NT2/D1 (cell line): ENCODE data around the gene SLC9A3.

Experiments
- DNase-seq: peaks from one replicate; pipeline ENCODE4 v3.0.0-alpha.2; 2011; ENCODE audit warnings: low read depth, low spot score
- H3K27me3 ChIP-seq: 2 replicates; pipeline ENCODE4 v1.6.0; 2011; ENCODE audit warnings: mild to moderate bottlenecking; ENCODE audit not compliant: insufficient read length, insufficient read depth
- H3K36me3 ChIP-seq: 2 replicates; pipeline ENCODE4 v1.6.1; 2011; ENCODE audit warnings: mild to moderate bottlenecking, low read length, mixed read lengths; ENCODE audit not compliant: insufficient read depth, insufficient read length
- H3K4me1 ChIP-seq: 2 replicates; pipeline ENCODE4 v1.5.1; 2011; ENCODE audit not compliant: insufficient read depth, insufficient read length
- H3K4me3 ChIP-seq: 2 replicates; pipeline ENCODE4 v1.5.1; 2011; ENCODE audit warnings: low read depth; ENCODE audit not compliant: insufficient read length
- H3K9ac ChIP-seq: 2 replicates; pipeline ENCODE4 v1.6.0; 2011; ENCODE audit warnings: low read depth; ENCODE audit not compliant: insufficient read length
- H3K9me3 ChIP-seq: 2 replicates; pipeline ENCODE4 v1.5.1; 2011; ENCODE audit warnings: mild to moderate bottlenecking, low read length; ENCODE audit not compliant: insufficient read depth
- SUZ12 ChIP-seq: IDR thresholded peaks from 2 replicates; pipeline ENCODE4 v1.6.1; 2011; ENCODE audit not compliant: insufficient read length, insufficient read depth; ENCODE audit errors: extremely low read depth
- YY1 ChIP-seq: IDR thresholded peaks from 2 replicates; pipeline ENCODE4 v1.6.1; 2011; ENCODE audit not compliant: insufficient read length, insufficient read depth
- ZNF274 ChIP-seq: IDR thresholded peaks from 2 replicates; pipeline ENCODE4 v1.6.1; 2011; ENCODE audit warnings: mild to moderate bottlenecking, low read depth, low read length

The SLC9A3 gene

GRCh38 chr5:471750-472058, 52.5 kb downstream of the SLC9A3 start:
- H3K9me3 ChIP-seq = no peaks in the 10 kb centered on the region
- peak overlapping the region; percentile 92 for H3K9ac ChIP-seq

GRCh38 chr5:470961-471749, 53.1 kb downstream of the SLC9A3 start:
- no peak for TF ChIP-seq YY1
- TF ChIP-seq ZNF274 = no peak
- TF ChIP-seq SUZ12 = no peak
- Histone ChIP-seq H3K27me3 (peaks cover 9% of the 10 kb centered on the region), H3K4me1 (peaks cover 9% of the 10 kb centered on the region), H3K9ac (peak overlapping the region; percentile 11), H3K4me3 (no peak overlapping the region), H3K9me3 (no peaks in the 10 kb centered on the region), H3K36me3 (peaks cover 27% of the 10 kb centered on the region)
- no peak for DNase-seq

More at GRCh38 chr5:471750-472058, 52.5 kb downstream of the SLC9A3 start:
- DNase-seq = no peak
- H3K4me1 ChIP-seq = peaks cover 9% of the 10 kb centered on the region
- peaks cover 9% of the 10 kb centered on the region for H3K27me3 ChIP-seq
- no peak for TF ChIP-seq SUZ12
- TF ChIP-seq YY1 = no peak
- H3K36me3 ChIP-seq = peaks cover 27% of the 10 kb centered on the region
- H3K4me3 ChIP-seq = peak overlapping the region; percentile 67

GRCh38 chr5:469752-470483, 54.3 kb downstream of the SLC9A3 start:
- no peak for TF ChIP-seq SUZ12
- TF ChIP-seq YY1 = no peak
- TF ChIP-seq ZNF274 = no peak
- H3K4me3 ChIP-seq = no peak overlapping the region
- no peak for DNase-seq
- H3K4me1 ChIP-seq = peaks cover 3% of the 10 kb centered on the region
- no peaks in the 10 kb centered on the region for H3K9me3 ChIP-seq
- peaks cover 29% of the 10 kb centered on the region for H3K36me3 ChIP-seq
- H3K9ac ChIP-seq = no peak overlapping the region
- H3K27me3 ChIP-seq = peaks cover 2% of the 10 kb centered on the region

- TF ChIP-seq YY1 = no peak
- no peak for TF ChIP-seq SUZ12
- TF ChIP-seq ZNF274 = no peak
- no peak overlapping the region for H3K9ac ChIP-seq
- no peak for DNase-seq
- H3K36me3 ChIP-seq = peaks cover 43% of the 10 kb centered on the region
- H3K4me1 ChIP-seq = peaks cover 3% of the 10 kb centered on the region
- no peak overlapping the region for H3K4me3 ChIP-seq
- H3K27me3 ChIP-seq = no peaks in the 10 kb centered on the region
- H3K9me3 ChIP-seq = no peaks in the 10 kb centered on the region
Observed at GRCh38 chr5:468401-468800, 55.8 kb downstream of the SLC9A3 start.

GRCh38 chr5:466661-467310, 57.5 kb downstream of the SLC9A3 start:
- no peaks in the 10 kb centered on the region for H3K27me3 ChIP-seq
- no peak overlapping the region for H3K4me3 ChIP-seq
- no peak overlapping the region for H3K9ac ChIP-seq
- H3K4me1 ChIP-seq = peaks cover 3% of the 10 kb centered on the region
- no peaks in the 10 kb centered on the region for H3K9me3 ChIP-seq
- H3K36me3 ChIP-seq = peaks cover 57% of the 10 kb centered on the region
- no peak for DNase-seq
- no peak for TF ChIP-seq ZNF274
- no peak for TF ChIP-seq SUZ12
- no peak for TF ChIP-seq YY1

- H3K9ac ChIP-seq = no peak overlapping the region
- H3K9me3 ChIP-seq = no peaks in the 10 kb centered on the region
- no peaks in the 10 kb centered on the region for H3K4me1 ChIP-seq
- TF ChIP-seq YY1 (no peak), SUZ12 (no peak), ZNF274 (no peak)
- H3K27me3 ChIP-seq = no peaks in the 10 kb centered on the region
- peaks cover 53% of the 10 kb centered on the region for H3K36me3 ChIP-seq
- no peak overlapping the region for H3K4me3 ChIP-seq
- no peak for DNase-seq
Observed at GRCh38 chr5:465591-466403, 58.5 kb downstream of the SLC9A3 start.
